ENCODE measurements around the gene P2RY6. TPM values are rescaled to one million over a fixed set of nuclear protein-coding genes. Genes with fewer than 3 reads are reported as not detected.

P2RY6 gene
- total and polyA plus RNA-seq, 2 of the 8 experiments (the other 6 are each of a cell fraction or from before 2014, with no cell fraction given), result 0.15 TPM; not detected in 1

GRCh38 chr11:73312036-73312435, 39.9 kb downstream of the P2RY6 start:
- no peak overlapping the region for H3K18ac ChIP-seq (ENCODE audit: extremely low read depth, low read length)

More at GRCh38 chr11:73312036-73312435, 39.9 kb downstream of the P2RY6 start:
- no peak overlapping the region for H4K8ac ChIP-seq (ENCODE audit: extremely low read depth, insufficient read depth, low read length)
- H3K14ac ChIP-seq (ENCODE audit: insufficient read length), result no peak overlapping the region
- no peak overlapping the region for H3K4ac ChIP-seq (replicated peaks; ENCODE audit: insufficient read length, low read depth, low read length)
- H3K56ac ChIP-seq (replicated peaks; ENCODE audit: insufficient read length, low read depth, low read length), result no peak overlapping the region
- no peak overlapping the region for H2BK5ac ChIP-seq (ENCODE audit: low read depth, low read length)
- no peak overlapping the region for H2BK12ac ChIP-seq (ENCODE audit: low read depth, low read length)
- H3K9ac ChIP-seq (replicated peaks in 1 of 4; ENCODE audit: extremely low read depth in 1 of 4, low read depth in 3 of 4, low read length in 3 of 4), result no peak overlapping the region
- H3K27me3 ChIP-seq (replicated peaks in 1 of 4; ENCODE audit: control insufficient read depth in 3 of 4, extremely low read depth in 1 of 4, insufficient read depth in 3 of 4, low read length in 3 of 4), result peaks cover 0 to 30% (median 20%) of the 10 kb centered on the region in 4 experiments; a peak in 5 of 7 replicates
- no peaks in the 10 kb centered on the region for H3K36me3 ChIP-seq (ENCODE audit: control insufficient read depth in 2 of 4, insufficient read depth in 4 of 4, low read length in 3 of 4)
- ChIA-PET POLR2A (ENCODE audit: partially characterized antibody) (interaction anchor here (1.1 to 7.8 kb wide), 2 partner anchors 15 to 514 kb away, joined by 3 to 91 read pairs; no protein-coding TSS in a partner anchor), CTCF (ENCODE audit: partially characterized antibody) (interaction anchor here (1.7 to 25.1 kb wide), 5 partner anchors 12 to 46 kb away, joined by 5 to 383 read pairs (median 233); no protein-coding TSS in a partner anchor)
- H3K27ac ChIP-seq (ENCODE audit: low read depth, low read length), result no peak overlapping the region
- WGBS, 2 experiments (ENCODE audit: extremely low coverage in 1 of 2, insufficient coverage in 1 of 2, insufficient read length in 1 of 2, insufficient replicate concordance in 2 of 2, low coverage in 1 of 2, low lambda C conversion rate in 2 of 2, missing lambda C conversion rate in 1 of 2), result 87% methylated on average over 2 of the region's 2 CpGs; no CpG with 5 or more reads in 1 of the 2 experiments
- no peaks in the 10 kb centered on the region for H3K79me2 ChIP-seq (ENCODE audit: control insufficient read depth in 1 of 2, insufficient read depth in 2 of 2, low read length in 2 of 2)
- TF ChIP-seq KDM4A (IDR thresholded peaks at IDR 0.05; ENCODE audit: low read depth, low read length, severe bottlenecking), result no peak
- TF ChIP-seq HDAC6 (IDR thresholded peaks at IDR 0.05; ENCODE audit: low read depth, low read length), result no peak
- TF ChIP-seq E2F6 (IDR thresholded peaks at IDR 0.05), result no peak
- H3K4me1 ChIP-seq (replicated peaks in 1 of 4; ENCODE audit: control insufficient read depth in 3 of 4, insufficient read depth in 4 of 4, low read length in 3 of 4), result peaks cover 0 to 18% (median 9%) of the 10 kb centered on the region in 4 experiments; a peak in 6 of 7 replicates
- peaks cover 18% of the 10 kb centered on the region for H3K23me2 ChIP-seq (ENCODE audit: low read depth, low read length)
- no peak overlapping the region for H2AK5ac ChIP-seq (ENCODE audit: low read depth, low read length)
- H2BK15ac ChIP-seq (ENCODE audit: low read length), result no peak overlapping the region
- H2AFZ ChIP-seq (ENCODE audit: low read length), result no peak overlapping the region
- no peak overlapping the region for H3K23ac ChIP-seq (ENCODE audit: insufficient read length)
- DNase-seq (ENCODE audit: low read depth in 1 of 2, low spot score in 2 of 2), result no peak
- peaks cover 17 to 35% of the 10 kb centered on the region in 2 experiments for H4K20me1 ChIP-seq (replicated peaks in 1 of 2; ENCODE audit: control insufficient read depth in 1 of 2, insufficient read depth in 2 of 2, low read length in 2 of 2)
- H3K79me1 ChIP-seq (ENCODE audit: low read depth, low read length), result peaks cover 7% of the 10 kb centered on the region
- no peak overlapping the region for H4K91ac ChIP-seq (replicated peaks; ENCODE audit: insufficient read length, low read length)
- no peak overlapping the region for H2BK20ac ChIP-seq (ENCODE audit: low read length)
- H3K4me2 ChIP-seq (ENCODE audit: insufficient read depth in 1 of 2, low read depth in 2 of 2, low read length in 2 of 2), result no peak overlapping the region
- H3K4me3 ChIP-seq (ENCODE audit: extremely low read depth in 1 of 4, insufficient read depth in 2 of 4, low read depth in 3 of 4, low read length in 4 of 4), result no peak overlapping the region
- H2BK120ac ChIP-seq (replicated peaks; ENCODE audit: low read depth, low read length), result no peak overlapping the region
- FAIRE-seq, result no peak
- H3K9me3 ChIP-seq (ENCODE audit: insufficient read depth in 2 of 2, low read depth in 1 of 2, low read length in 1 of 2), result no peaks in the 10 kb centered on the region
- H4K5ac ChIP-seq (ENCODE audit: insufficient read length, low read depth, low read length), result no peak overlapping the region

Data from H1 (cell line).